ENCODE measurements around the gene TCF4.

TCF4 gene

GRCh38 chr18:55250768-55251173 is 337.2 kb downstream of the TCF4 start:
- Histone ChIP-seq H3K79me2 (ENCODE audit: control insufficient read depth, insufficient read depth, low read length, unreplicated experiment) (peaks cover 6% of the 10 kb centered on the region), H3K27me3 (ENCODE audit: insufficient read depth, low read length) (no peaks in the 10 kb centered on the region), H3K4me3 (ENCODE audit: low read depth, low read length) (peak overlapping the region; percentile 69), H2AFZ (ENCODE audit: low read length, unreplicated experiment) (peak overlapping the region; percentile 11), H3K36me3 (ENCODE audit: insufficient read depth, low read length) (peaks cover 18% of the 10 kb centered on the region), H3K4me1 (ENCODE audit: control insufficient read depth, insufficient read depth, low read length, unreplicated experiment) (peaks cover 41% of the 10 kb centered on the region), H3K27ac (ENCODE audit: low read depth, low read length) (peak overlapping the region; percentile 72)

- no peak overlapping the region for H3K27ac ChIP-seq (ENCODE audit: low read depth, low read length)
- peaks cover 9% of the 10 kb centered on the region for H3K36me3 ChIP-seq (ENCODE audit: insufficient read depth, low read length)
- peaks cover 6% of the 10 kb centered on the region for H3K79me2 ChIP-seq (ENCODE audit: control insufficient read depth, insufficient read depth, low read length, unreplicated experiment)
- peaks cover 51% of the 10 kb centered on the region for H3K4me1 ChIP-seq (ENCODE audit: control insufficient read depth, insufficient read depth, low read length, unreplicated experiment)
- H2AFZ ChIP-seq (ENCODE audit: low read length, unreplicated experiment): no peak overlapping the region
- no peak overlapping the region for H3K4me3 ChIP-seq (ENCODE audit: low read depth, low read length)
- no peaks in the 10 kb centered on the region for H3K27me3 ChIP-seq (ENCODE audit: insufficient read depth, low read length)
Observed at GRCh38 chr18:55249550-55249949, 338.4 kb downstream of the TCF4 start.

- H3K79me2 ChIP-seq (ENCODE audit: control insufficient read depth, insufficient read depth, low read length, unreplicated experiment): peaks cover 6% of the 10 kb centered on the region
- H3K27ac ChIP-seq (ENCODE audit: low read depth, low read length): no peak overlapping the region
- peaks cover 60% of the 10 kb centered on the region for H3K4me1 ChIP-seq (ENCODE audit: control insufficient read depth, insufficient read depth, low read length, unreplicated experiment)
Observed at GRCh38 chr18:55248495-55248894, 339.5 kb downstream of the TCF4 start.

GRCh38 chr18:55247032-55247431 is 341.0 kb downstream of the TCF4 start:
- Histone ChIP-seq H2AFZ (ENCODE audit: low read length, unreplicated experiment) (no peak overlapping the region), H3K27ac (ENCODE audit: low read depth, low read length) (no peak overlapping the region), H3K4me1 (ENCODE audit: control insufficient read depth, insufficient read depth, low read length, unreplicated experiment) (peaks cover 53% of the 10 kb centered on the region), H3K4me3 (ENCODE audit: low read depth, low read length) (no peak overlapping the region), H3K79me2 (ENCODE audit: control insufficient read depth, insufficient read depth, low read length, unreplicated experiment) (no peaks in the 10 kb centered on the region), H3K27me3 (ENCODE audit: insufficient read depth, low read length) (no peaks in the 10 kb centered on the region), H3K36me3 (ENCODE audit: insufficient read depth, low read length) (no peaks in the 10 kb centered on the region)

More at GRCh38 chr18:55248495-55248894, 339.5 kb downstream of the TCF4 start:
- H3K4me3 ChIP-seq (ENCODE audit: low read depth, low read length): no peak overlapping the region
- no peaks in the 10 kb centered on the region for H3K27me3 ChIP-seq (ENCODE audit: insufficient read depth, low read length)
- H3K36me3 ChIP-seq (ENCODE audit: insufficient read depth, low read length): no peaks in the 10 kb centered on the region; the same call in 1 of the 2 replicates
- H2AFZ ChIP-seq (ENCODE audit: low read length, unreplicated experiment): no peak overlapping the region

- Histone ChIP-seq H3K4me3 (ENCODE audit: low read depth, low read length) (no peak overlapping the region), H3K27ac (ENCODE audit: low read depth, low read length) (no peak overlapping the region), H3K79me2 (ENCODE audit: control insufficient read depth, insufficient read depth, low read length, unreplicated experiment) (no peaks in the 10 kb centered on the region), H3K4me1 (ENCODE audit: control insufficient read depth, insufficient read depth, low read length, unreplicated experiment) (peaks cover 48% of the 10 kb centered on the region), H3K27me3 (ENCODE audit: insufficient read depth, low read length) (no peaks in the 10 kb centered on the region), H3K36me3 (ENCODE audit: insufficient read depth, low read length) (no peaks in the 10 kb centered on the region), H2AFZ (ENCODE audit: low read length, unreplicated experiment) (no peak overlapping the region)
Observed at GRCh38 chr18:55246278-55246677, 341.7 kb downstream of the TCF4 start.

- H2AFZ ChIP-seq (ENCODE audit: low read length, unreplicated experiment): no peak overlapping the region
- no peak overlapping the region for H3K27ac ChIP-seq (ENCODE audit: low read depth, low read length)
- no peak overlapping the region for H3K4me3 ChIP-seq (ENCODE audit: low read depth, low read length)
- H3K79me2 ChIP-seq (ENCODE audit: control insufficient read depth, insufficient read depth, low read length, unreplicated experiment): no peaks in the 10 kb centered on the region
- peaks cover 37% of the 10 kb centered on the region for H3K4me1 ChIP-seq (ENCODE audit: control insufficient read depth, insufficient read depth, low read length, unreplicated experiment)
- H3K27me3 ChIP-seq (ENCODE audit: insufficient read depth, low read length): no peaks in the 10 kb centered on the region
- H3K36me3 ChIP-seq (ENCODE audit: insufficient read depth, low read length): no peaks in the 10 kb centered on the region
Observed at GRCh38 chr18:55245211-55245614, 342.8 kb downstream of the TCF4 start.

GRCh38 chr18:55244546-55244945 is 343.4 kb downstream of the TCF4 start:
- H3K36me3 ChIP-seq (ENCODE audit: insufficient read depth, low read length): no peaks in the 10 kb centered on the region
- H3K27me3 ChIP-seq (ENCODE audit: insufficient read depth, low read length): no peaks in the 10 kb centered on the region
- H3K27ac ChIP-seq (ENCODE audit: low read depth, low read length): no peak overlapping the region
- no peaks in the 10 kb centered on the region for H3K79me2 ChIP-seq (ENCODE audit: control insufficient read depth, insufficient read depth, low read length, unreplicated experiment)
- no peak overlapping the region for H3K4me3 ChIP-seq (ENCODE audit: low read depth, low read length)
- no peak overlapping the region for H2AFZ ChIP-seq (ENCODE audit: low read length, unreplicated experiment)
- H3K4me1 ChIP-seq (ENCODE audit: control insufficient read depth, insufficient read depth, low read length, unreplicated experiment): peaks cover 35% of the 10 kb centered on the region

- Histone ChIP-seq H3K79me2 (ENCODE audit: control insufficient read depth, insufficient read depth, low read length, unreplicated experiment) (no peaks in the 10 kb centered on the region), H3K4me1 (ENCODE audit: control insufficient read depth, insufficient read depth, low read length, unreplicated experiment) (peaks cover 35% of the 10 kb centered on the region), H3K27ac (ENCODE audit: low read depth, low read length) (peak overlapping the region; percentile 49)
Observed at GRCh38 chr18:55243857-55244256, 344.1 kb downstream of the TCF4 start.

GRCh38 chr18:55243255-55243654 is 344.7 kb downstream of the TCF4 start:
- no peaks in the 10 kb centered on the region for H3K36me3 ChIP-seq (ENCODE audit: insufficient read depth, low read length)
- H2AFZ ChIP-seq (ENCODE audit: low read length, unreplicated experiment): no peak overlapping the region

More at GRCh38 chr18:55243857-55244256, 344.1 kb downstream of the TCF4 start:
- Histone ChIP-seq H3K36me3 (ENCODE audit: insufficient read depth, low read length) (no peaks in the 10 kb centered on the region), H3K27me3 (ENCODE audit: insufficient read depth, low read length) (no peaks in the 10 kb centered on the region), H3K4me3 (ENCODE audit: low read depth, low read length) (peak overlapping the region; percentile 58), H2AFZ (ENCODE audit: low read length, unreplicated experiment) (no peak overlapping the region)

GRCh38 chr18:55240978-55241377 is 347.0 kb downstream of the TCF4 start:
- peaks cover 35% of the 10 kb centered on the region for H3K4me1 ChIP-seq (ENCODE audit: control insufficient read depth, insufficient read depth, low read length, unreplicated experiment)
- no peak overlapping the region for H2AFZ ChIP-seq (ENCODE audit: low read length, unreplicated experiment)
- no peaks in the 10 kb centered on the region for H3K27me3 ChIP-seq (ENCODE audit: insufficient read depth, low read length)
- no peak overlapping the region for H3K4me3 ChIP-seq (ENCODE audit: low read depth, low read length)
- no peaks in the 10 kb centered on the region for H3K36me3 ChIP-seq (ENCODE audit: insufficient read depth, low read length)
- H3K27ac ChIP-seq (ENCODE audit: low read depth, low read length): no peak overlapping the region
- no peaks in the 10 kb centered on the region for H3K79me2 ChIP-seq (ENCODE audit: control insufficient read depth, insufficient read depth, low read length, unreplicated experiment)

More at GRCh38 chr18:55243255-55243654, 344.7 kb downstream of the TCF4 start:
- H3K27me3 ChIP-seq (ENCODE audit: insufficient read depth, low read length): no peaks in the 10 kb centered on the region
- peaks cover 35% of the 10 kb centered on the region for H3K4me1 ChIP-seq (ENCODE audit: control insufficient read depth, insufficient read depth, low read length, unreplicated experiment)
- H3K27ac ChIP-seq (ENCODE audit: low read depth, low read length): no peak overlapping the region; the same call in 1 of the 2 replicates
- no peaks in the 10 kb centered on the region for H3K79me2 ChIP-seq (ENCODE audit: control insufficient read depth, insufficient read depth, low read length, unreplicated experiment)
- peak overlapping the region; percentile 6; the same call in 1 of the 2 replicates for H3K4me3 ChIP-seq (ENCODE audit: low read depth, low read length)

GRCh38 chr18:55239740-55240139 is 348.3 kb downstream of the TCF4 start:
- no peaks in the 10 kb centered on the region for H3K36me3 ChIP-seq (ENCODE audit: insufficient read depth, low read length)
- H3K27ac ChIP-seq (ENCODE audit: low read depth, low read length): no peak overlapping the region
- H3K79me2 ChIP-seq (ENCODE audit: control insufficient read depth, insufficient read depth, low read length, unreplicated experiment): no peaks in the 10 kb centered on the region
- H2AFZ ChIP-seq (ENCODE audit: low read length, unreplicated experiment): no peak overlapping the region
- H3K27me3 ChIP-seq (ENCODE audit: insufficient read depth, low read length): no peaks in the 10 kb centered on the region
- no peak overlapping the region for H3K4me3 ChIP-seq (ENCODE audit: low read depth, low read length)
- H3K4me1 ChIP-seq (ENCODE audit: control insufficient read depth, insufficient read depth, low read length, unreplicated experiment): peaks cover 32% of the 10 kb centered on the region
